Activated CD4-positive, alpha-beta T cell treated with anti-CD3 and anti-CD28 coated beads, Interleukin-2, amount 50 U/mL, for 16 hours (primary cell): ENCODE results near the gene EXOC3L4.

ENCODE experiments used
- DNase-seq: peaks from one replicate; pipeline ENCODE4 v3.0.0-alpha.2; 2020

EXOC3L4 gene

DNA sequence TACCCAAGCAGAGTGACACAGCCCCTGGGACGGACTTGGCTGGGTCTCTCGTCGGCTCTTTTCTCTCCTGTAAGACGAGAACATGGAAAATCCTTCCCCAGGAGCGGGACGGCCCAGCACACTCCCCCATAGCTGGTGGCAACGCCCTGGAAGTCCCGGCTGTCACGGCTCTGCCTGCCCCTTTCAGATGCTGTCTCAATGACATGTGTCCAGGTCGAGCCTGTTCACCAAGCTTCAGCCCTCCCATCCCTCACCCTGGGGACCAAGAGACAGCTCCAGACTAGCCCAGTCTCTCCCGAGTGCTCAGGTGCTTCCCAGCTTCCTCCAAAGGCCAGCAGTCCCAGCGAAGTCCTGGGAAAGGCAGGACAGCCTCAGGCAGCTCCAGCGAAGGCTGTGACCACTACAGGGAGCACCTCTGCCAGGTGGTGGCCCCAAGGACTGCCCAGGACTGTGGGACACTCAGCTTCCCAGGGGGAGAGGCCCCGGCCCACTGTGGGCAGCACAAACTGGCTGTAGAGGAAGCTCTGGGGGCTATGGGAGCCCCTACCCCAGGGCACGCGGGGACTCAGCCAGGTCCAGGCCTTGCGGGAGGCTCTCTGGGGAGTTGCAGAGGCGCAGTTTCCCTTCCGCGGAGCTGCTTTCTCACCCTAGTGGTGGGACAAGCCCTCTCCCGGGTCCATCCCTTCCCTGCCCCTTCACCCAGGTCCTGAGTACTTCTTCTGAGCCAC, 62.3 kb downstream of the EXOC3L4 start:
- no peak for DNase-seq

DNA sequence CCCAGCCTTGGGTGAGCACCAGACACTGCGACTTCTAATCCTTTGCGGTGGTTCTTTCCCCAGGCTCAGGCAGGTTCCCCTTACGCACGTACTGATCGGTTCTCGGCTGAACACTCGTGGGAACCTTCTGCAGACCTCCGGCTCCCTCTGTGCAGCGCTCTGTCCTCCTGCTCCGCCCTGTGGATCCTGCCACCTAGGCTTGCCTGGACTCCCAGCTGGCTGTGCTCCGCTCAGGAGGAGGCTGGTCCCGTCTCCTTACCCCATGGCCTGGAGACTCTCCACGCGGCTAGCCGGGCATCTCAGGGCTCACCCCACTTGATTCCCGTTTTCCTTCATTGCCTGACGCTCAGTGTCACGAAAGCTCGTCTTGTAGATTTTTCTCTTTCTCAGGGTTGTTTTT, 63.4 kb downstream of the EXOC3L4 start:
- DNase-seq = no peak

DNA sequence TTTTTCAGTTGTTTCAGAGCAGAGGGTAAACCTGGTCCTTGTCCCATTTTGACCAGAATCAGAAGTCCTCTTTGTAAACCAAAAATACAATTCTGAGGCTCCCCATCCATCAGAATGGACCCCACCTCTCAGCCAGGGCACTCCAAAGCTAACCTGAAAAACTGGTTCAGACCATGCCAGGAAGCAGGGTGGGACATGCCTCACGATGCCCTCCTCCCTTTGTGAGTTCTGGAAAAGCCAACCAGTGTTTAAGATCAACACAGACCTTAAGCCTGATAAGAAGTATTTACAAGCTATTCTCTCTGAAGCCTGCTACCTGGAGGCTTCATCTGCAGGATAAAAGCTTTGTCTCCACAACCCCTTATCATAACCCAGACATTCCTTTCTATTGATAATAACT, 64.2 kb downstream of the EXOC3L4 start:
- DNase-seq = no peak
